HepG2 (cell line): Measurements from ENCODE around the gene TTLL10.

Experiments used
- CTCF ChIP-seq: sonication (generic); formaldehyde crosslinking; IDR thresholded peaks from 2 replicates; pipeline ENCODE4 v1.5.0; 2020; ENCODE audit warnings: mild to moderate bottlenecking, missing genetic modification reagents, moderate library complexity
- EZH2 ChIP-seq: conservative IDR thresholded peaks from 2 replicates; pipeline ENCODE4 v1.6.1; 2012; ENCODE audit warnings: mild to moderate bottlenecking, low read depth, low read length, moderate library complexity
- KIAA2018 ChIP-seq: sonication (generic); formaldehyde crosslinking; IDR thresholded peaks from 2 replicates; pipeline ENCODE4 v1.5.0; 2020; ENCODE audit warnings: mild to moderate bottlenecking, missing genetic modification reagents, borderline replicate concordance
- PRDM10 ChIP-seq: sonication (generic); formaldehyde crosslinking; IDR thresholded peaks from 2 replicates; pipeline ENCODE4 v1.4.0; 2020; ENCODE audit warnings: low read depth, missing genetic modification reagents
- SAFB2 ChIP-seq: sonication (generic); formaldehyde crosslinking; IDR thresholded peaks from 2 replicates; pipeline ENCODE4 v1.5.1; 2020; ENCODE audit warnings: missing genetic modification reagents, low read depth, mild to moderate bottlenecking, borderline replicate concordance
- TGIF2 ChIP-seq: IDR thresholded peaks from 2 replicates; pipeline ENCODE4 v1.6.1; 2016; ENCODE audit warnings: control low read depth, missing compliant biosample characterization
- ZNF180 ChIP-seq: sonication (generic); formaldehyde crosslinking; IDR thresholded peaks from 2 replicates; pipeline ENCODE4 v1.4.0; 2020; ENCODE audit warnings: low read depth, missing genetic modification reagents, borderline replicate concordance
- ZNF501 ChIP-seq: sonication (generic); formaldehyde crosslinking; IDR thresholded peaks from 2 replicates; pipeline ENCODE4 v1.5.1; 2020; ENCODE audit warnings: mild to moderate bottlenecking, moderate library complexity, missing genetic modification reagents
- ZNF644 ChIP-seq: IDR thresholded peaks from 2 replicates; pipeline ENCODE4 v1.6.1; 2016; ENCODE audit warnings: low read depth
- TF ChIP-seq, protein P1 (sequence below): conservative IDR thresholded peaks from 2 replicates; pipeline ENCODE4 v1.6.1; 2018; ENCODE audit warnings: missing genetic modification reagents

- TF ChIP-seq PRDM10 (CRISPR knock-in tag) (no peak), SAFB2 (CRISPR knock-in tag) (no peak), ZNF180 (no peak), ZNF501 (CRISPR knock-in tag) (no peak), EZH2 (no peak), ZNF644 (CRISPR knock-in tag) (no peak), TGIF2 (CRISPR knock-in tag) (no peak), CTCF (CRISPR knock-in tag) (peak; percentile 36; the same call in 1 of the 2 replicates), KIAA2018 (no peak)
- TF ChIP-seq, protein P1, sequence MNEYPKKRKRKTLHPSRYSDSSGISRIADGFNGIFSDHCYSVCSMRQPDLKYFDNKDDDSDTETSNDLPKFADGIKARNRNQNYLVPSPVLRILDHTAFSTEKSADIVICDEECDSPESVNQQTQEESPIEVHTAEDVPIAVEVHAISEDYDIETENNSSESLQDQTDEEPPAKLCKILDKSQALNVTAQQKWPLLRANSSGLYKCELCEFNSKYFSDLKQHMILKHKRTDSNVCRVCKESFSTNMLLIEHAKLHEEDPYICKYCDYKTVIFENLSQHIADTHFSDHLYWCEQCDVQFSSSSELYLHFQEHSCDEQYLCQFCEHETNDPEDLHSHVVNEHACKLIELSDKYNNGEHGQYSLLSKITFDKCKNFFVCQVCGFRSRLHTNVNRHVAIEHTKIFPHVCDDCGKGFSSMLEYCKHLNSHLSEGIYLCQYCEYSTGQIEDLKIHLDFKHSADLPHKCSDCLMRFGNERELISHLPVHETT (CRISPR knock-in tag) = no peak
Measured at GRCh38 chr1:1206966-1207531, 33.4 kb downstream of the TTLL10 start.
